Measurements from ENCODE around the gene SAP30.

SAP30 gene, protein sequence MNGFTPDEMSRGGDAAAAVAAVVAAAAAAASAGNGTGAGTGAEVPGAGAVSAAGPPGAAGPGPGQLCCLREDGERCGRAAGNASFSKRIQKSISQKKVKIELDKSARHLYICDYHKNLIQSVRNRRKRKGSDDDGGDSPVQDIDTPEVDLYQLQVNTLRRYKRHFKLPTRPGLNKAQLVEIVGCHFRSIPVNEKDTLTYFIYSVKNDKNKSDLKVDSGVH

DNA sequence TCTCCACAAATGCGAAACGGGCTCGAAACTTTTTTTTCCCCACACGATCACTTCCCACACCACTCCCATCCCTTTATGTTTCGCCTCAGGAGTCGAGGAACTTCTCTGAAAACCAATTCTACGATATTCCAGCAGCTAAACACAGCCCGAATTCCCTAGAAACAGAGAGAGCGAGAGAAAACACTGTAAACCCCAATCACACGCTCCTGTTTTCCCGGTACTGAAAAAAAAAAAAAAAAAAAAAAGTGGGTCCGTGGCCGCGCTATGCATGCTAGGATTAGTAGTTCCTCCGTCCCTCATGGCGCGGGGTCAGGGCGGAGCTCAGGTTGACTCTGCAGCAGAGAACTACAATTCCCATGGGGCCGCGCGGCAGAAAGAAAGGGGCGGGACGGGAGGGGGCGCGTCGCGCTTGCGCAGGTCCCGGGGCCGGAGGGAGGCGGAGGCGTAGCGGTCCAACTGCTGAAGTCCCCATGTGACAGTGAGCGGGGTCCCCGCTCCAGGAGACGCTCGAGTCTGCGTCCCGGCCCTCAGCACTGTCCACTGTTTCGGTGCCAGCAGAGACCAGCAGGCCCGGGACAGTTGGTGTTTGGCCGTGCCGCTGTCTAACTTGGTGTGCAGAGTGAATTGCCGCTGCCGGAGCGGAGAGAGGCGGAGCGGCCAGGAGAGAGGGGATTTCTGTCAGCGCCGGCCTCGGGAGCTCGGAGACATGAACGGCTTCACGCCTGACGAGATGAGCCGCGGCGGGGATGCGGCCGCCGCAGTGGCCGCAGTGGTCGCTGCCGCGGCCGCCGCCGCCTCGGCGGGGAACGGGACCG is at the start of gene SAP30:
SAP30 (plus strand) TSS at position 478 of the 815 bp plus-strand sequence; CDS start at position 707, 229 bp downstream.
- DNase-seq = peak; percentile 97

DNA sequence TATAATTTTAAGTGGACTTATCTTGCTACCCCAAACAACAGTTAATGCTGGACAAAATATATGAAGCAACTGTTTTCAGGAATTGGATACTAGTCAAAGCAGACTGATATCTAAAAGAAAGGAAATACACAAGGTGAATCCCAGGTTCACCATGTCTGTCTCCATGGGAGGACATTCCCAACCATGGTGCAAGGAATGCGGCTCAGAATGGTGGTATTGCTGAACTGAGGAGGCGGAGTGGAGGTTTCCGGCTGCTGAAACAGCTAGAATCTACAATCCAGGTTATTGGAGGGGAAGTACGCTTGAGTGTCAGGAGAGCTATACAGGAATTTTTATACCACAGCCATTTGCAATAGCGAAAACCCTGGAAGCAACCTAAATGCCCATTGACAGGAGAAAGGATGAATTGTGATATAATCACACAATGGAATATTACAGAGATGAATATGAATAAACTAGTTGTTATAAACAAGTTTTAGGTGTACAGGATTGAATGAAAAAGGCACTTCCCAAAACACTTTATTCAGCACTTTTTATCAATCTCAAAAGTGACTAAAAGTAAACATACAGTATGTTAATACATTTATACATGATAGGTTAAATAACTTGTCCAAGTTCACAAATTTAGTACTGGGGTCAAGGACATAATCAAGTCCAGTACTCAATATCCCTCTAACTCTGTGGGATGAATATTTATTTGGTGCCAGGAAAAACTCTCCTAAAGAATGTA is 45.6 kb upstream of the SAP30 start:
- DNase-seq = no peak

DNA sequence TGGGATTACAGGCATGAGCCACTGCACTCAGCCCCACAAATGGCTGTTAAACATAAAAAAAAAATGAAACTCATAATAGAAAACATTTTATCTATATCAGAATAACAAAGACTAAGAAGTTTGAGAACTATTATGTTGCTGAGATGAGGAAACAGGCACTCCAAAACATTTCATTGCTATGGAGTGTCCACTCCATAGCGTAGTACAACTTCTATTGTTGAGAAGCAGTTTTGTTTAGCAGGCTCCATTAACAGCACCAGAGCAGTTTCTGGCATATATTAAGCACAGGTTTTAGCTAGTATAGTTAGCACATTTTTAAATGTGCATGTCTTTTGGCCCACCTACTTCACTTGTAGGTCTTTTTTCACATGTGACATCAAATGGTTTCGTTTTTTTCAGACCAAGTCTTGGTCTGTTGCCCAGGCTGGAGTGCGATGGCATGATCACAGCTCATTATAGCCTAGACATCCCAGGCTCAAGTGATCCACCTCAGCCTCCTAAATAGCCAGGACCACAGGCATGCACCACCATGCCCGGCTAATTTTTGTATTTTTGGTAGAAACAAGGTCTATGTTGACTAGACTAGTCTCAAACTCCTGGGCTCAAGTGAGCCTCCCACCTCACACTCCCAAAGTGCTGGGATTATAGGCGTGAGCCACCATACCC is 42.4 kb upstream of the SAP30 start:
- no peak for DNase-seq

DNA sequence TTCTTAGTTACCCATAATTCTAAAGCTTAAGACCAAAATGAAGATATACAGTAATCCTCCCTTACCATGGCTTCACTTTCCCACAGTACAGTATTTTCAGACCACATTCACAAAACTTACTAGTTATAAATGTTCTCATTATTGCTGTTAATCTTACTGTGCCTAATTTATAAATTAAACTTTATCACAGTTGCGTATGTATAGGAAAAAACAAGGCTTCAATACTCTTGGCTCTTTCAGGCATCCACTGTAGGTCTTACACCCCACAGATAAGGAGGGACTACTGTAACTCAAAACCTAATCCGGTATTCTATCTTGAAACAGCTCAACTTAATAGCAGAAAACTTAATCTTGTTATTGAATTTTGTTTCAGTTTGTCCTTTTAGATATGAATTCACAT is 40.2 kb upstream of the SAP30 start:
- no peak for DNase-seq

DNA sequence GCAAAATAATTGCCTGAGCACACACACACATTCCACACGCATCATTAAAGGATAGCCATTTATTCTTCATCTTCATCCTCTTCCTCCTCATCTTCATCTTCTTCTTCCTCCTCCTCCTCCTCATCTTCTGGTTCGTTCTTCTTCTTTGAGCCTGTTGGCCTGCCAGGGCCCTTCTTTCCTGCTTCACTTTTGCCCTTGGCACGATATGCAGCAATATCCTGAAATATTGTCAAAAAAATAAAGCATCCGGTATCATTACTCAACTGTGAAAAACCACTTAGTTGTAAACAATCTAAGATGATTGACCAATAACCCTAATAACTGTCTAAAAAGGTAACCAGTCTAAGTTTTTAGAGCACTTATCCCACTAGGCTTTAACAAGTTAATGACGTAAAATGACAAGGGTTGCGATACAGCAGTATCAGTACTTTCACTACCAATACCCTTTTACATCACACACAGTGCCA is 38.7 kb upstream of the SAP30 start:
- no peak for DNase-seq

DNA sequence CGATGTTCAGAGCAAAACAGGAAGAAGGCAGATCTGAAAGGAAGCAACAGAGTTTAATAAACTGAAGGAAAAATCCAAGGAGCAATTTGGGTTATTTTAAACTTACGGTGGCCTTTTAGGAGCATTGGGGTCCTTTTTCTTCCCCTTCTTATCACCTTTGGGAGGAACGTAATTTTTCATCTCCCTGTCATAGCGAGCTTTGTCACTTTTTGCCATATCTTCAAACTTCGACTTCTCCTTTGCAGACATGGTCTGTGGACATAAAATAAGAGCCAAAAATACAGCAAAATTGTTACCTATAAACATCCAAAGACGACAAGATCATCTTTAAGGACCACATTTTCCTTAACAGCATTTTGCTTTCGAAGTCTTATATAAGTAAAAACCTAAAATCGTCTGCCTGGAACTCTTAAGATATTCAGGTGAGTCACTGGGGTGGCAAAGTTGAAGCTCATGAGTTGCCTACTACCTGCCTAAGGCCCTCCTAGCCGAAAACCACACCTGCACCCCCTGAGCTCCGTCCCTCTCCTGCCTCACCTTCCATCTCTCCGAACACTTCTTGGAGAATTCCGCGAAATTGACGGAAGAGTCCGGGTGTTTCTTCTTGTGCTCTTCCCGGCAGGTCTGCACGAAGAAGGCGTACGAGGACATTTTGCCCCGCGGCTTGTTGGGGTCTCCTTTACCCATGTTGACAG is 37.6 kb upstream of the SAP30 start:
- no peak for DNase-seq

DNA sequence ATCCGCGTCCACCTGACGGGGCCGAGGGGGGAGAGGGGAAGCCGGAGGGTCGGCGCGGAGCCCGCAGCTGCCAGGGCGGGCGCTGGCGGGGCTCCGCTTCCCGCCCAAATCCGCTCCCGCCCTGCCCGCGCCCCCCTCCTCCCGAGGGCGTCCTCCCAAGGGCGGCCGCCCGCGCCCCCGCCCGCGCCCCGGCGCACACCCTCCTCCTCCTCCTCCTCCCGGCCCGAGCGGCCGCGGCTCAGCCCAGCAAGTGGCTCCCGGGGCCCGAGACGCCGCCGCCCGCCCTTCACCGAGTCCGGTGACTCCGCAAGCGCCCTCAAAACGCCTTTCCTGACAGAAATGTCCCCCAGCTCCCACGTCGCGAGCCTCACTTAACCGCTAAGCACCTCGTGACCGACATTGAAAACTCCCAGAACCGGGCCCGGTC is 37.1 kb upstream of the SAP30 start:
- no peak for DNase-seq

DNA sequence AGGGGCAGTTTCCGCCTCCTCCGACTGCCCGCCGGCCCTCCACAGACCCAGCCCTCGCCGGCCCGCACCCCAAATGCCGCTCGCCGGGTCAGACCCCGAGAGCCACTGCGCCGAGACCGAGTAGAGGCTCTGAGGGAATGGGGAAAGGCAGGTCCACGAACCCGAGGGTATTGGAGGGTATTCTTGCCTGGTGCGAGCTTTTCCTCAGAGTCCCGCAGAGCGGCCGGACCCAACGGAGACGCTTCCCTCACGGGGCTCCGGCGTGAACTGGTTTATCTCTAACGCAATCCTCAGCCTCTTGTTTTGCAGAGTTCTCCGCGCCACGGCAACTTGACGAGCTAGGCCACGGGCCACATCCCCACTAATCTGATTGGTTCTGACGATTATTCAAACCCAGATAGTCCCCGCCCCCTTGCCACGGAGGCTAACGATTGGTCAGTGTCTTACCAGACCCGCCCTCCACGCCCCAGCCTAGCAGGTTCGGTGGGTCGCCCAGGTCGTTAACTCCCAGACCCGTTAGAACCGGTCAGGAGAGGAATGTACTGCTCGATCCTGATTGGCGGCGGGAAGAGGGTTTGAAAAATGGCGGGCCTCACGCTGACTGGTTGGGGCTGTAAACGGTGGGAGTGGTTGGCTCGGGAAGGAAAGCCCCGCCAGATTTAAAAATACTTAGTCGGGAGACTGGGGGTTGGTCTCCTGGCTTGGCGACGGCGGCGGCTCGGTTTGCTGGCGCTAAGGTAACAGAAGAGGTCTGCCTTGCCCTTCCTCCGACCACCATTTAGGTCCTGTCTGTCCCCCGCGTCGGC is 36.5 kb upstream of the SAP30 start, which contains the start of gene HMGB2:
HMGB2 (minus strand) TSS at position 274 of the 806 bp plus-strand sequence. CDS start 709 bp downstream, outside the sequence.
- peak; percentile 99 for DNase-seq

DNA sequence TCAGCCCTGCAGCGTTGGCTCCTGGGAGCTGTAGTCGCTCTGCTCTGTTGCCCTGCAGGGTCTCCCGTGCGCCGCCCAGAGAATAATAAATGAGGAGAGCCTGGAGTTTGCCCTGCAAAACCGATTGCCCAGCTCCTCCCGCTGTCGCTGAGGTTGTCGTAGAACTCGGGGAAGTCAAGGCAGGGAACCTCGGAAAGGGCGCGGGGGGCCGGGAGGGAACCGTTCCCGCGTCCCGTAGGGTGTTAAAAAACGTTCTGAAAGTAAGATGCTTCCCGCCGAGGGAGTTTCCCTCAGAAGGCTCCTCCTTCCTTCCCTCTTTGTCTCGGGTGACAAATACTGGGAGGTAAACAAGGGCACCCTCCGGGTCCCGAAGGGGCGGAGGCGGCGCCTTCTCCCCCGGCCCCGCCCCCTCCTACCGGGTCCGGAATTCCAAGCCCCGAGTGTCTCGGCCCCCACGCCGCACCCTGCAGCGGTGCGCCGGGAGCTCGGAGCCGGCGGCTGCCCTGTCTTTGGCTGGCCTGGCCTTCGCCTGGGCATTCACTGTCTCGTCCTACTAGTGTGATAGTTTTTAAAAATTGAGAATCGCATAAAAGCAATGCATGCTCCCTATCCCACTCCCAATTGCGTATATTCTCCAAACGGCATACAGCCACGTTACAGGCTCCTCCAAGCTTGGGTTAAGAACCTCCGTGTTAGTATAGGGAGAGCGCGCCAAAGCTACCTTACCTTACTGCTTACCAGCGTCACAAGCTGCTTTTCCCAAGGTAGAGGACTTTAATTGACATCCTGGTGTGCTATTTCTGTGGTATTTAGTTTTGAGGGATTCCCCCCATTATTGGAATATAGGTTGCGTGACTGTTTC is 35.6 kb upstream of the SAP30 start:
- DNase-seq = no peak

DNA sequence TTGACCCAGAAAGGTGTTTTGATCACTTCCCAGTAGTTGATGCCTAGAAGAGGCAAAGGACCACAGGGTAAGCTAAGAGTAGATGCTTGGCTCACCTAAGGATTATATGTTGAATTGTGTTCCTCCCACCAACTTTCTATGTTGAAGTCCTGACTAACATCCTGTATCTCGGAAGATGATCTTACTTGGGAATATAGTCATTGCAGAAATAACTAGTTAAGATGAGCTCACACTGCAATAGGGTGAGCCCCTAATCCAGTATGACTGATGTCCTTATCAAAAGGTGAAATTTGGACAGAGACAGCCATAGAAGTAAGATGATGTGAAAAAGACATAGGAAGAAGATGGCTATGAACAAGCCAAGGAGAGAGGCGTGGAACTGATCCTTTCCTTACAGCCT is 33.3 kb upstream of the SAP30 start:
- no peak for DNase-seq

DNA sequence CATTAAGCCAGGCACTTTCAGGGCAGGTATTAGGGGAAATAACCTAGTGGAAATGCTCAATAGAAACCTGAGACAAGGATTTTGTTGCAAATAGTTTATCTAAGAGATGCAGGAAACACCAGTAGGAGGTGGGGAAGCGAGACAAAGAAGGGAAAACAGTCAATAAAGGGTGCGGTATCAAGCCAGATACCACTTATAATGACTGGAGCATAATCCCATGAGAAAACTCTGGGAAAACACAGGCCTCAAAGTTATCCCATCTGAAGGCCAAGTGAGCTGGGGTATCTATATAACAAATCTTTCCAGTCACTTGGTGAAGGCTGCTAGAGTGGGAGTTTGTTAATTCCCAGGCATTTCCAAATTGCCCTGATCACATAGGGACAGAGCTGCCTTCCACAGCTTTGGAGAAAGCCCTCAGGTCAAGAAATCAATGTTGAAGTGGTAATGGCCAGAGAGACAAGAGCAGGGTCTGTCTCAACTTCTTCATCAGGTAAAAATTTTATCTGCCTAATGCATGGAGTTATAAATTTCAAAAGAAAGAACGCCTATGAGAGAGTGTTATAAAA is 26.8 kb upstream of the SAP30 start:
- DNase-seq = no peak

DNA sequence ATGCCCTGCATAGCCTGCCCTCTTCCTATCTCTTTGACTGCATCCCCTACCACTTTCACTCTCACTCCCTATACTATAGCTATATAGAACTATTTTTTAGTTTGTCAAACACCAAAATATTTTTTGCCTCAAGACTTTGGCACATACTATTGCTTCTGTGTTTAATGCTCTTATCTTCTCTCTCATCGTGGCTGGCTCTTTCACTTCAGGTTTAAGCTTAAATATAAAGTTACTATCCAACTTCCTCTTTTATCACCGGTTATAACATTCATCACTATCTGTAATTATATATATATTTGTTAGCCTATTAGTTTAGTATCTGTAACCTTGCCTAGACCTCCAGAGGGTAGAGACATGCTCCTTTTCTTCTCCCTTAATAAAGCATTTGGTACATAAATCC is 25.1 kb upstream of the SAP30 start:
- no peak for DNase-seq

DNA sequence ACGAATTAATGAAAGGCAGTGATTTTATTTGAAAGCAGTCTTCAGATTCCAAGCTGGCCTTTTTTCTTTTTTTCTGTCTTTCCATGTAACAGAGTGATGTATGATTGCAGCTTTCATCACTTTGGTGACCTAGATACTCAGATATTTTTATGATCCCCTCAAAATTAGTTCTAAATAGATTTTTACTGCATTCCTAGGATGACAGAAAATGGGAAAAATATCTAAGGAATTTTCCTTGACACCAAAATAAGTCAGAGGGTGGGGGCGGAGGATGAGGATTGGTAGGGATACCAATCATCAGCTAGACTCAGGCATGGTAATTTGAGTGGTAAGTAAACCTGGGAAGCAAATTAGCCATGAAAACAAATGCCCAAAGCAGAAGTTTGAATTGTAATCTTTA is 24.7 kb upstream of the SAP30 start:
- DNase-seq = no peak

DNA sequence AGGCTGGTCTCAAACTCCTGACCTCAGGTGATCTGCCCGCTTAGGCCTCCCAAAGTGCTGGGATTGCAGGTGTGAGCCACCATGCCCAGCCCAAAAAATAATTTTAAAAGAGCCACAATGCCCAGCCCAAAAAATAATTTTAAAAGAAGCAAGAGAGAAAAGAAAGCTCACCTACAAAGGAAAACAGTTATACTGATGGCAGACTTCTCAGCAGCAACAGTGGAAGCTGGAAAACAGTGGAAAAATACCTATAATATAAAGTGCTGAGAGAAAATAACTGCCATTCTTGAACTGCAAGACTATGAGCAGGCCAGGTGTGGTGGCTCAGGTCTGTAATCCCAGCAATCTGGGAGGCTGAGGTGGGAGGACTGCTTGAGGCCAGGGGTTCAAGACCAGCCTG is 23.3 kb upstream of the SAP30 start:
- no peak for DNase-seq

DNA sequence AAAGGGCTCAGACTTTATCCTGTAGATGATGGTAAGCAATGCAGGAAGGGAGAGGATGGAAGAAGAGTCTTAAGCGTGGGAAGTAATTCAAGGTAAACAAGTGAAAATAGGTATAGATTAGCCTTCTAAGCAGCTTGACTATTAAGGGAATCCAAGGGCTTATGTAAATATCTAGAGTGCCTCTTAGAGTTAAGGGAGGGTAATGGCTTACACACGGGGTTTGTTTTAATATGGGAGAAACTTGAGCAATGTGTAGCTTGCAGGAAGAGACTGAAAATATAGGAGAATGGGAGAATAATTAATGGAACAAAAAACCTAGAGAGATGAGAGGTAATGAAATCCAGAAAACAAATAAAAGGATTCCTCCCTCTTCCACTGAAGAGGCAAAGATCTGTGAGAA is 12.8 kb upstream of the SAP30 start:
- no peak for DNase-seq

DNA sequence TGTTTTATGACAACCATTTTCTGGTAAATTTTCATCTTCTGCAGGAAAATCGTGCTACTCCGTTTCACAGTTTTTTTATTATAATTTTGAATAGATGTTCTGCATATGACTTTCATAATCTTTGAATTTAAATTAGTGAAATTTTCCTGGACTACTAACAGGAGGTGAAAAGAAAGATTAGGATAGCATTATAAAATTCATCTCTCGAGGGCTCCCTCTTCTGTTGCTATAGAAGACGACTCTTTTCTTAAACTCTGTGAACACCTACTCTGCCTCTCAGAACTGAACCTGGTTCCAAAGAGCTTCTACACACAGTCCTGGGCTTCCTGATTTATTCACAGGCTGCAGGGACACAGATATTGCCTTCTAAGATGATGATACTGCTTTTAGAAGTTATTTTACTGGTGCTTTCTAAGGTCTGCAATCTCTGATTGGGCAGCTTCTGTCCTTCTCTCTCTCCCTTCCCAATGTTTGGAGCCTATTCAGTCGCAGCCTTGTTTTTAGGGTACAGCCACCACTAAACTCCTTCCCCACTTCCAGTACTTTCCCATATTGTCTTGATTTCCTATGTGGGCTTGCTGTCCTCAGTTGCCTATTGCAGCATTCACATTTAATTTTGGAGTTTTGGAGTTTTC is 10.1 kb upstream of the SAP30 start:
- no peak for DNase-seq

DNA sequence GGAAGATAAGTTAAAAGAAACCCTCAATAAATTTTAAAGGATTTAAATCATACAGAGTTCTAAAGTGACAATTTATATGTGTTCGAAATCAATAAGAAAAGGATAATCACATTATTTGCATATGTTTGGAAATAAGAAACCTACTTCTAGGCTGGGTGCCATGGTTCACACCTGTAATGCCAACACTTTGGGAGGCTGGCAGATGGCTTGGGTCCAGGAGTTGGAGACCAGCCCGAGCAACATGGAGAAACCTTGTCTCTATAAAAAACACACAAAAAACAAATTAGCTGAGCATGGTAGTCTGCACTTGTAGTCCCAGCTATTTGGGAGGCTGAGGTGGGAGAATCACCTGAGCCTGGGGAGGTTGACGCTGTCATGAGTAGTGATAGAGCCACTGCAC is 8.1 kb upstream of the SAP30 start:
- DNase-seq = no peak

DNA sequence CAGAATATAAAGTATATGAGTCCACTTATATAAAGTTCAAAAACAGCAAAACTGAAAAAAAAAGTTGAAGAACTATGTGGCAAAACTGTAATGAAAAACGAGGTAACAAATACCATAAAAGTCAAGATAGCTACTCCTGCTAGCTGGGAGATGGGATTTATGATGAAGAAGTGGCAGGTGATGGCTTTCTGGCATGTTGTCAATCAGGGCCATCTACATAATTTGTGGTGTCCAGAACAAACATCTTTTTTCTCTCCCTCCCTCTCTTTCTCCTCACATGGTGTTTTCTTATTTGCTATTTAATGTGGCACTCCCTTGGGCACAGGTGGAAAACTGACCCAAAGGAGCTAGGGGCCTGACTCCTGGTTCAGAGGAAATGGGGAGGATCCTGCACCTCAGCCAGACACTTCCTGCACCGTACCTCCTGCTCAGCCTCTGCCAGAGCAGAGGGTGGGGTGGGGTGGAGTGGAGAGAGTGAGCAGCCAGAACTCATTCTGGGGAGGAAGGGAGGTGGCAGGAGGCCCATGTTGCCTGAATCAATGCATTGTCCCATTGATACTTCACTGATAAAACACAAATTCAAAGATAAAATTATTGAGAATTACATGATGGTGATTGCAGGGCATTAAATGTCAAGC is 5.3 kb upstream of the SAP30 start:
- DNase-seq = no peak

DNA sequence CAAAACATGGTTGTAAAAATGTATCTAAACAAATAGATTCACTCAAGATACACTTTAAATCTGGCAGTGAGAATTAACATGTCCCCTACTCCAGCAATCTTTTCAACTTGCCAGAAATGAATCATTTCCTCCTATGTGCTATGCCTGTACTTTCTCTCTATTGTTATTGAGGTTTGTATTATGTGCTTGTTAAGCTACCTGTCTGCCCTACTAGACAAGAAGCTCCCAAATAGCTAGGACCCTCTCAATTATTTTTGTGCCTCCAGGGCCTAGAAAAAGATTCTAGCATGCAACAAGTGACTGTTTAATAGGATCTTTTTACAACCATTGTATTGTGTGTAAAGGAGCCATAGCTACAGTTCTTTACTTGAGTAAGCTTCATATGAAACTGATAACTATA is 3.5 kb upstream of the SAP30 start:
- DNase-seq = no peak
